SU-DHL-6 (cell line): ENCODE results near the gene CCDC127.

Experiments used
- CTCF ChIP-seq: fragments of 200-600 bp; sonication (generic); IDR thresholded peaks from one replicate; pipeline ENCODE4 v1.5.1; 2017; ENCODE audit warnings: antibody characterized with exemption, mild to moderate bottlenecking, low read length, moderate library complexity; ENCODE audit not compliant: insufficient read depth, poor library complexity, severe bottlenecking
- EZH2phosphoT487 ChIP-seq: fragments of 200-600 bp; sonication (generic), shearing (Covaris generic); conservative IDR thresholded peaks from 2 replicates; pipeline ENCODE4 v1.6.1; 2018; ENCODE audit warnings: mild to moderate bottlenecking, antibody characterized with exemption, low read length, moderate library complexity, mixed read lengths

GRCh38 chr5:179401-179800 lies 38.6 kb downstream of the CCDC127 start:
- TF ChIP-seq EZH2phosphoT487 (no peak), CTCF (no peak)
